HG02840 (cell line): ENCODE data around the gene ZNF850.

ENCODE experiments used
- ATAC-seq: cut with Tn5 transposase; IDR thresholded peaks from one replicate; pipeline ENCODE4 v1.9.1; 2021; ENCODE audit warnings: mild to moderate bottlenecking, moderate library complexity, moderate number of reproducible peaks; ENCODE audit not compliant: unreplicated experiment, low FRiP score

ZNF850 gene

DNA sequence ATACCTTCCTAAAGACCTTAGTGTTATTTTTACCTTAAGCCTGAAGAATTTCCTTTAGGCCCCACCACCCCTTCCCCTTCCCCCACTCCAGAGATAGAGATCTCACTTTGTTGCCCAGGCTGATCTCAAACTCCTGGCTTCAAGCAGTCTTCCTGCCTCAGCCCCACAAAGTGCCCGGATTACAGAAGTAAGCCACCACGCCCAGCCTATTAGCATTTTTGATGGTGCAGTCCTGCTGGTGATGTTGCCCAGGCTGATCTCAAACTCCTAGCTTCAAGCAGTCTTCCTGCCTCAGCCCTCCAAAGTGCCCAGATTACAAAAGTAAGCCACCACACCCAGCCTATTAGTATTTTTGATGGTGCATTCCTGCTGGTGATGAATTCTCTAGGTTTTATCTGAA lies 63.2 kb downstream of the ZNF850 start:
- no peak for ATAC-seq

DNA sequence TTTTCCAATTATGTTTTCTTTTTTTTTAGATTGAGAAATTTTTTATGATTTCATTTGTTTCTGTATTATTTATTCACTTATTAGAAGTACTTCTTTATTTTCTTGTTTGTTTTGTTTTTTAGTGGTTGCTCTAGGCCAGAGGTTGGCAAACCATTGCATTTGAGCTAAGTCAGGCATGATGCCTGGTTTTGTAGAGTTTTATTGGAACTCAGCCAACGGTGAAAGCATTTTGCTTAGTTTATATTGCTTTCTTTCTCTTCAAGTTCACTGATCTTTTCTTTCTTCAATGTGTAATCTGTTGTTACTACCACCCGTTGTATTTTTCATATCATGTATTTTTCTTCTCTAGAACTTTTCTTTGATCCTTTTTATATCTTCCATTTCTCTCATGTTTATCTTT lies 65.5 kb downstream of the ZNF850 start:
- no peak for ATAC-seq

DNA sequence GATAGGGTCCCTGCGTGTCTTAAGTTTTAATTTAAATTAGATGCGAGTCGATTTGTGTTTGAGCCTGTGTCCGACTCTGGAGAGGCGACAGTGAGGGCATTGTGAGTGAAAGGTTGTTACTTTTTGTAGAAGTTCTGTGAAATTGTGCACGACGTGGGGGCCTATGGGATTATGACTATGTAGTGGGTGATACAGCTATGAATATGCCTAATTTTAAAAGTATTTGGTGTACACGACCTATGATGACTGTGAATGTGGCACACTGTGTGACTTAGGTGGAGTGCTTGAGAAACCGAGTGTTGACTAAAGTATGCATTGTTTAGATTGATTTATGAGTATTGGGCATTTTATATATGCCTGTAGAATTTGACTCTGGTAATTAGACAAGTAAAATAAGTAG lies 84.5 kb downstream of the ZNF850 start:
- no peak for ATAC-seq

DNA sequence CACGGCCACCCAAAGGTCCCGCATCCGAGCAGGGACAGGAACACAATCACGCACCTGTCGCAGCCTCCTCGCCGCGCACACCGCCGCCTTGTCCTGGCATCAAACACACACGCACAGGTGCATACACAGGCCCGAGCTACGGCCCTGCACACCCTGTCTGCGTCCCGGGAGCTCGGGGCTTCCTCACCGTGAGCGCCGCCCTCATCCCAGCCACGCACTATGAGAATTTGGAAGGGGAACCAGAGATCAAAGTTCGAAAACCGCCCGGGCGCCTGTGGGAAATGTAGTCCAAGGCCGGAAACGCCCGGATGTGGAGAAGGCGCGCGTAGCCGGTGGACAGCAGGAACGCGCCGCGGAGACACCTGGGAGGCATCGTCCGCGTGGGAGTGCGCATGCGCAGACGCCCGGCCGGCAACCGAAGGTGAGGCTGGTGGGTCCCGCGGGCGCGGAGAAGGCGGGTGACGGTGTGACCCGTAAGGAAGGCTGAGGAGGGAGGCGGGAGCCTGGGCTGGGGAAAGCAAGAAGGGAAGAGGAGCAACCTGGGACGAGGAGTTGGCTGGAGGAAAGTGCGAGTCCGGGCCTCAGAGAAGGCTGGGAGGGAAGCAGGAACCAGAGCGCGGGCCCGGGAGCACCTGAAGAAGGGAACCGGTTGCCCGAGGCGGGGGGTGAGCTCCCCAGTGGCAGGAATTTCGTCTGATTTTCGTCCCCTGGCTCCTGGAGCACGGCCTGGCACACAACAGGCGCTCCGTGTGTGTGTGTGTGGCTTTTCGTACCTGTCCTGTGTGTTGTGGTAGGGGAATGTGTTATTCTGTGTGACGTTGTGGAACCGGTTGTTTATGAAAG lies 85.2 kb downstream of the ZNF850 start, which contains the start of gene ZNF567:
Gene ZNF567, plus strand, starts transcription at position 399 of the 843 bp plus-strand sequence. CDS start 7,256 bp downstream, outside the sequence.
- ATAC-seq = peak; percentile 93

DNA sequence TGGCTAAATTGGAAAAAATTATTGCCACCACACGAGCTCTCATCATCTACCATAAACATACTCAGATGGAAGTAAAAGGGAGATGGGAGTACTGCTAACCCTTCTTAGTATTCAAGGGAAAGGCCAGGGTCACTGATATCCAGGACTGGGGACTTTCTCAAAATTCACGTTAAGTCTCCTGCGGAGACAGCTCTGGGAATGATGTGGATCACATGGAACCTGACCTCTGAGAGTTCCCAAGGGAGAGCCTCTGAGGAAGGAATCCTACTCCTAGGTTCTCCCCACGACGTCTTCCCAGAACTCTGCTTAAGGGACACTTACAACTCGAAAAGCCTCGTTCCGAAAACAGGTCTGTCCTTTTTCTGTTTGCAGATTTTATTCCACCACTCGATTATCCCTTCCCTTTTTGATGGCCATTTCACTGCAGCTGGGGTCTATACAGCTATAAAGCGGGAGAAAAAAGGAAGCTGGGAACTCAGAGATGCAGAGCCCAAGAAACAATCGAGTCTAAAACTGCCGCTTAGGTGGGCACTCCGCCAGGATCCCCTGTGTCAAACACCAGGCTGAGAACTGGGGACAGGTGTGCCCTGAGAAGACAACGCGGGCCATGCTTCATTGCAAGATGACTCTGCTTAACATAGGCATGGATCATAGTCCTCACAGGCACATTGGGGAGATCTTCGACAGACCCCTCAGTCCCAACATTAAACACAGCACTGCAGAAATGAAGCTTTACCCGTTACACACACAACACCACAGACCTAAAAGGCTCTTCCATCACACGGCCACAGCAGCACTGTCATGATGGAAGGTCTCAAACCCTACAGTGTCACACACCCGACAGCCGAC lies 86.0 kb downstream of the ZNF850 start:
- ATAC-seq = no peak

DNA sequence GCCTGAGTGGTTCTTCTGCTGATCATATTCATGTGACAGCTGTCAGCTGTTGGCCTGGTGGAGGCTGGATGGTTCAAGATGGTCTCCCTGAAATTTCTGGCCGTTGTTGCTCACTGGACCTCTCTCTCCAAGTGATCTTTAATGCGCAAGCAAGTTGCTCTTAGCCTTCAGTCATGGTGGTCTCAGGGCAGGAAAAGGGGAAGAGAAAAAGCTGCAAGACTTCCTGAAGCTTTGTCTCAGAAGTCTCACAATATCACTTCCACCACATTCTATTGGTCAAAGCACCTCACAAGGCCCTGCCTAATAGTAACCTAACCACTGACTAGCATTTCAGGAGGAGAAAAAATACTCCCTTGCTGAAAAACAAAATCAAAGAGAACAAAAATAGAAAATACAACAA lies 86.8 kb downstream of the ZNF850 start:
- no peak for ATAC-seq

DNA sequence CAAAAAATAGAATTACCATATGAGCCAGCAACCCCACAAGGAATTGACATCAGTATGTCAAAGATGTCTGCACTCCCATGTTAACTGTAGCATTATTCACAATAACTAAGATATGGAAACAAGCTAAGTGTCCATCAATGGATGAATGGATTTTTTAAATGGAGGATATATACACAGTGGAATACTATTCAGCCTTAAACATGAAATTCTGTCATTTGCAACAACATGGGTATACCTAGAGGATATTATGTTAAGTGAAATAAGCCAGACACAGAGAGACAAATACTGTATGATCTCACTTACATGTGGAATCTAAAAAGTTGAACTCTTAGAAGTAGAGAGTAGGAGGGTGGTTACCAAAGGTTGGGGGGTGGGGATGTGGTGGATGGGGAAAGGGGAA lies 93.2 kb downstream of the ZNF850 start:
- no peak for ATAC-seq

DNA sequence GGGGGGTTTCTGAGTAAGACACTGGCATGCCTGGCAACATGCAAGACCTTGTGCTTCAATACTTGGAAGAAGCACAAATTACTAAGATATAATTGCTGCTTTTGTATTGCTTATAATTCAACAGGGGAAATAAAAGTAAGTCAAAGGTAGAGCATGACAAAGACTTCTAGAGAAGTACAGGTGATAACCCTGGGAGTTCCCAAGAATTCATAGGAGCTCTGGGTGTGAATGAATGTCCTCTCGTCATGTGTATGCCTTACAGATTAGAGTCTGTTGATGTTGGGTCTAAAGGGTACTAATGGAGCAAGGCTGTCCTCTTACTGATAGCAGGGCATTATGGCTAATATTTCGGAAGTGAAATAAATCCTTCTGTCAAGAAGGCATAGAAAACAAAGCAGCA lies 98.4 kb downstream of the ZNF850 start:
- ATAC-seq = no peak

DNA sequence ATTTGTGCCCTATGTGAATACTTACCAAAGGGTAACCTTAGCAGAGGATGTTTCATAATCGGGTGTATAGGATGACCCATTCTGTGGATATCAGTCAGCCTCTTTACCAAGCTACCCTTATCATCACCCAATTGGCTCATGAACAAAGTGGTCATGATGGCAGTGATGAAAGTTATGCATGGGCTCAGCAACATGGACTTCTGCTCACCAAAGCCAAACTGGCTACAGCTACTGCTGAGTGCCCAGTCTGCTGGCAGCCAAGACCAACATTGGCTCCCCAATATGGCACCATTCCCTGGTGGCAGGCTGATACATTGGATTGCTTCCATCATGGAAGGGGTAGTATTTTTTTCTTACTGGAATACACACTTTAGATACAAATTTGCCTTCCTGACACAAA lies 100.2 kb downstream of the ZNF850 start:
- ATAC-seq = no peak

DNA sequence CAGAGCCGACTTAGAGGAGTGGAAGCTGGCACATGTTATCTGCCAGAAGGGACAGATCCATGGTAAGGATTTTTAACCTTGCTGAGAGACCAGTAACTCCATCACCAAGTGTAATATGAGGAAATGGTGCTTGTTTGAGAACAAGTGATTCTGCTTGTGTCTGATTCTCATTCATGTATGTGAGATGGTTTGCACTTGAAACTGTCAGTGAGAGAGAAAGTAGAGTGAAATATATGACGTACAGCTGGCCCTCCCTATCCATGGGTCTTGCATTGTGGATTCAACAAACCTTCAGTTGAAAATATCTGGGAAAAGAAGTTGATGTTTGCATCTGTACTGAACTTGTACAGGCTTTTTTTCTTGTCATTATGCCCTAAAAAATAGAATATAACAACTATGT lies 104.0 kb downstream of the ZNF850 start:
- ATAC-seq = no peak

DNA sequence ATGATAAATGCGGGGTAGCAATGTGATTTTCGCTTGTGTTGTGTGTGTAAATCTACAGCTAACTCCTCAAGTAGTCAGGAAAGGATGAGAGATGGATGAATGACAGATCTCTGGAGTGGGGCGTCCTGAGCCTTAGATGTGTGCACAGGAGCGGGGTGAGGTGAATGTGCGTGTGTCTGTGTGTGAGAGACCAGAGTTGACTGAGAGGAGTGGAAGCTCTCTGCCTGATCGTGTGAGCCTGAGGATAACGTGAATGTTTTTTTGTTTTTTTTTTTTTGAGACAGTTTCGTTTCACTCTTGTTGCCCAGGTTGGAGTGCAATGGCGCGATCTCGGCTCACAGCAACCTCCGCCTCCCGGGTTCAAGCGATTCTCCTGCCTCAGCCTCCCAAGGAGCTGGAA lies 106.8 kb downstream of the ZNF850 start:
- ATAC-seq = no peak
